ENCODE data around the gene DRAXIN. TPM values are rescaled to one million over a fixed set of nuclear protein-coding genes. Genes with fewer than 3 reads are reported as not detected.

The DRAXIN gene
- total and polyA plus RNA-seq, 2 donors (not counting 3 experiments of a cell fraction or from before 2014, with no cell fraction given) = 0.44 to 3.2 TPM

GRCh38 chr1:11721311-11721710, 29.8 kb downstream of the DRAXIN start:
- Histone ChIP-seq H3K4me2 (ENCODE audit: insufficient read depth, low read length) (no peak overlapping the region), H4K20me1 (replicated peaks; ENCODE audit: control insufficient read depth, extremely low read depth, insufficient read depth, low read length) (no peaks in the 10 kb centered on the region), H3K79me2 (ENCODE audit: control insufficient read depth, insufficient read depth, low read length) (no peaks in the 10 kb centered on the region), H3K4me3 (replicated peaks in 1 of 3; ENCODE audit: insufficient read depth in 1 of 3, low read depth in 1 of 3, low read length in 3 of 3) (no peak overlapping the region), H3K27ac (ENCODE audit: insufficient read depth, low read depth, low read length) (no peak overlapping the region), H3K9me1 (replicated peaks; ENCODE audit: control insufficient read depth, extremely low read depth, insufficient read depth, low read length) (no peaks in the 10 kb centered on the region), H3K4me1 (ENCODE audit: control insufficient read depth, extremely low read depth, insufficient read depth, low read length) (peaks cover 4% of the 10 kb centered on the region), H3K27me3 (ENCODE audit: control insufficient read depth in 2 of 2, insufficient read depth in 2 of 2, low read length in 2 of 2) (peaks cover 0 to 4% of the 10 kb centered on the region in 2 experiments), H3K9ac (replicated peaks; ENCODE audit: extremely low read depth, insufficient read depth, low read length) (no peak overlapping the region), H3K36me3 (ENCODE audit: control insufficient read depth in 2 of 2, extremely low read depth in 1 of 2, insufficient read depth in 2 of 2, low read length in 2 of 2) (no peaks in the 10 kb centered on the region), H3K9me3 (replicated peaks; ENCODE audit: control insufficient read depth, insufficient read depth, low read length) (no peaks in the 10 kb centered on the region), H2AFZ (ENCODE audit: low read depth, low read length) (no peak overlapping the region)
- BruUV-seq (replicated peaks) = no TSS peak
- TF ChIP-seq CTCF (IDR thresholded peaks at IDR 0.05; ENCODE audit: extremely low read depth in 1 of 2, insufficient read depth in 1 of 2, low read depth in 1 of 2, low read length in 2 of 2) = no peak
- TF ChIP-seq MAX (IDR thresholded peaks at IDR 0.05; ENCODE audit: insufficient read depth, insufficient read length) = no peak
- no peak for TF ChIP-seq EZH2 (IDR thresholded peaks at IDR 0.05; ENCODE audit: borderline replicate concordance, low read depth, low read length, severe bottlenecking)
- TF ChIP-seq POLR2AphosphoS5 (IDR thresholded peaks at IDR 0.05; ENCODE audit: insufficient read depth, low read depth, low read length) = no peak
- TF ChIP-seq JUN (IDR thresholded peaks at IDR 0.05; ENCODE audit: borderline replicate concordance, insufficient read depth, insufficient read length, low read depth) = no peak
- TF ChIP-seq FOS (IDR thresholded peaks at IDR 0.05; ENCODE audit: borderline replicate concordance, insufficient read depth, low read length) = no peak
- TF ChIP-seq GATA2 (IDR thresholded peaks at IDR 0.05; ENCODE audit: insufficient read depth, insufficient read length, low read depth, low read length) = no peak
- TF ChIP-seq MYC (IDR thresholded peaks at IDR 0.05; ENCODE audit: low read depth, low read length) = no peak
- TF ChIP-seq POLR2A (IDR thresholded peaks at IDR 0.05; ENCODE audit: low read depth, low read length) = no peak
- intact Hi-C loops (cut with micrococcal nuclease) (no loop called here), dilution Hi-C loops (cut with MboI; ENCODE audit: extremely low pct_ligation_motif_present, low sequenced_read_pairs) (no loop called here)
- no peak for FAIRE-seq
- no peak for DNase-seq (ENCODE audit: low read depth, low spot score)
- POLR2A ChIA-PET = no interaction called here
- CTCF ChIA-PET = interaction anchor here (0.6 to 9.8 kb wide), 5 partner anchors 21 to 290 kb away, joined by 5 to 170 read pairs (median 7); partner anchors contain the start of genes FBXO2, FBXO44 and FBXO6
